ENCODE results near the gene CNOT1.
"Not testable (repeated sequence)": the region's sequence is repeated elsewhere in the genome, so short reads cannot be mapped to it uniquely, and the experiment has no call there.

Gene CNOT1

GRCh38 chr16:58629733-58630640, at the start of gene CNOT1:
Gene CNOT1 (minus strand): TSS chr16:58629826. CDS start chr16:58599337, 30,489 bp downstream.
- DNase-seq (ENCODE audit: low spot score), result peak; percentile 100

DNA sequence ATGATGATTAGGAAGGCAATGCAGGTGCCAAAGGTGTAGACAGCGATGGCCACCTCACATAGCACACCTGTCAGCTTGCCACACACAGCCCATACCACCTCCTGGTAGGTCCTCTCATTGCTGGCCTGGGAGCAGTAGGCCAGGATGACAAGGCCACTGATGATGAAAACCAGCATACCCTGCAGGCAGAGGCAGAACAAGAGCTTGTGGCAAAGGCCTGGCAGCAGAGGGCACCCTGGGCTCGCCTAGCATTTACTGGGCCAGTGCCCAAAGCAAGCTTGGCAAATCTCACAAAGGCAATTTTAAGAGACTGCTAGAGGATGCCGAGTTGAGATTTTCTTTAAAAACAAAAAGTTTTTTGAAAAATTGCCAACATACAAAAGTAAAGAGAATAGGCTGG, 49.1 kb upstream of the CNOT1 start:
- no peak for DNase-seq (ENCODE audit: low spot score)

GRCh38 chr16:58678269-58678668, 48.6 kb upstream of the CNOT1 start:
- DNase-seq (ENCODE audit: low spot score), result no peak

DNA sequence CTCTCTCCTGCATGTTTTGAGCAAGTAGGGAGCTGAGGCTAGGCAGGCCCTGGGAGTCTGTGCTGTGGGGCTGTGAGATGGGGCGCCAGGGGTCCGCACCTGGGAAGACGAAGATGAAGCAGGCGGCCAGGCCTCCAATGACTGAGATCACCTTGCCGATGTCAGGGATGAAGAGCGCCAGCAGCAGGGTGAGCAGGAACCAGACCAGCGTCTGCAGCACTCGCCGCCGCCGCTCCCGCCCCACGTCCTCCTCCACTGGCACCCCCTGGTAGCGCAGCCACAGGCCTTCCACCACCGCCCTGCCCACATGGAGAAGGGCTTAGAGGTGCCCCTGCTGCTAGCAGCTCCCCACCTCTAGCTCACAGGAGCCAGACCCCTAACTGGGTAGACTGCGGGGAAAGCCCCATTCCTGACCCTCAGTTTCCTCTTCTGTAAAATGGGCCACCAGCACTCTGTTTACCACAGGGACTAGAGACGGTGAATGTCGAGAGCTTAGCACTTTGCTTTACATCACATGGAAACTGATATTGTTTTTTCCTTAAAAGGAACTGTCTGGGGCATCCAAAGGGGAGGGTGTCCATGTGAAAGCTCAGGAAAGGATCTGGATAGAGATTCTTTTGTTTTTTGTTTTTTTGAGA, 41.4 kb upstream of the CNOT1 start:
- DNase-seq (ENCODE audit: low spot score), result no peak

DNA sequence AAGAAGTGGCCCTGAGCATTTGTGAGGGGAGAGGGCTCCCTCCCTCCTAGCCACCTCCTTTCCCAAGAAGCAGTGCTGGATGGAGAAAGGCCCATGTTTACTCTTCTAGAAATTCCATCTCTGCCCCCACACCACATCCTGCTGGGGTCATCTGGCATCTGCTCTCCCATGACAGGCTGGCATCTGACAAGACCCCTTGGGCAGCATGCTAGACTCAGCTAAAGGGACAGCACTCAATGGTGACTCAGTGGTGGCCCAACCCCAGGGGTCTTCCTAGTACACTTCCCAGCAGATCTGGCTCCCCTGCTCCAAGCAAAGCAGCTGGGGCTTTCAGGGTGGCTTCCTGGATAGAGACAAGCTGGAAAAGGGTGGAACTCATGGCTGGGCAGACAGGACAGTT, 40.6 kb upstream of the CNOT1 start:
- DNase-seq (ENCODE audit: low spot score), result no peak

- DNase-seq (ENCODE audit: low spot score), result no peak
Observed at GRCh38 chr16:58665200-58665599, 35.6 kb upstream of the CNOT1 start.

- peak; percentile 52 for DNase-seq (ENCODE audit: low spot score)
Observed at GRCh38 chr16:58661199-58661830, 31.7 kb upstream of the CNOT1 start.

GRCh38 chr16:58659911-58660310, 30.3 kb upstream of the CNOT1 start:
- DNase-seq (ENCODE audit: low spot score), result not testable (repeated sequence)

- no peak for DNase-seq (ENCODE audit: low spot score)
Observed at GRCh38 chr16:58658796-58659211, 29.2 kb upstream of the CNOT1 start.

- DNase-seq (ENCODE audit: low spot score), result no peak
Observed at GRCh38 chr16:58656899-58657298, 27.3 kb upstream of the CNOT1 start.

- DNase-seq (ENCODE audit: low spot score), result no peak
Observed at GRCh38 chr16:58655215-58655596, 25.6 kb upstream of the CNOT1 start.

DNA sequence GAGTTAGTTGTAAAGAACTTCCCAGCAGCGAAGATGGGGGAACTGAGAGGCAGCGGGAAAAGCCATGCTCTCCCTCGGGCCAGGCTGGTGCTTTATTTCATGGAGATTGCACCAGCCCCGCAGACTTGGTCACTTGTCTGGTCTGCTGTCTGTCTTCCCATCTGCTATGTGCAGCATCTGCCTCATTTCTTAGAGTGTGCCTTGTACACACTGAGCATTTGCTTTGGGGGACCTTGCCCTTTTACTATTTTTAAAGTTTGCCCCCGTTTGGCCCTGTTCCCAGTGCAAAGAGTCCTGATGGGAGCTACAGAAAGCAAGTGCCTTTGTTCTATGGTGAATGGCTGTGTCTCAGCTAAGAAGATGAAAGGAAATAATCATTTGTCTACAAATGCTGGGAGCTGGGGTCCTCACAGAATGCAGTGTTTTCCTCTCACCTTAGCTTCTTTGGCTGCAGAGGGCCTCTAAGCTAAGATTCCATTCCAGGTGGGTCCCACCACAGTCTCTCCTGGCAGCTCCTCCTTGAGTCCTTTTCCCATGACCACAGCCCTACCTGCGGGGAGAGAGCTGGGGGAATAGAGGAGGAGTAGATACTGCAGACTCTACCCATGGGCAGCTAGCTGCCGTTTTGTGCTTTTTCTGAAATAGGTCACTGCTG, 25.1 kb upstream of the CNOT1 start:
- no peak for DNase-seq (ENCODE audit: low spot score)

- peak; percentile 69 for DNase-seq (ENCODE audit: low spot score)
Observed at GRCh38 chr16:58652741-58653140, 23.1 kb upstream of the CNOT1 start.

- DNase-seq (ENCODE audit: low spot score), result no peak
Observed at GRCh38 chr16:58651965-58652348, 22.3 kb upstream of the CNOT1 start.

DNA sequence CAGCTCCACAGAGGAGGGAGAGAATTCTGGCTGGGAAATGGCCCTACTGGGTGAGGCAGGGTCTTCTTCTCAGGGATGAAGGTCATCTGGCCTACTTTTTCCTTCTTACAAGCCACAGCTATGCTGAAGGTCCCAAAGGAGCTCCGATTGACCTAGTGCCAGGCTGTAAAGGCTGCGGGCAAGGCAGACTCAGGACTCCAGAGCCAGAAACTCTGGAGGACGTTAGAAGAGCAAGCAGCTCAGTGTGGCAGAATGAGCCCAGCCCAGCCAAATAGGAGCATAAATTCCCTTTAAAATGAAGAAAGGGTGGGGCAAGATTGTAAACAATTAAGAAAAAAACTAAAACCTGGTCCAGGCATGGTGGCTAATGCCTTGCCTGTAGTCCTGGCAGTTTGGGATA, 20.1 kb upstream of the CNOT1 start:
- no peak for DNase-seq (ENCODE audit: low spot score)

DNA sequence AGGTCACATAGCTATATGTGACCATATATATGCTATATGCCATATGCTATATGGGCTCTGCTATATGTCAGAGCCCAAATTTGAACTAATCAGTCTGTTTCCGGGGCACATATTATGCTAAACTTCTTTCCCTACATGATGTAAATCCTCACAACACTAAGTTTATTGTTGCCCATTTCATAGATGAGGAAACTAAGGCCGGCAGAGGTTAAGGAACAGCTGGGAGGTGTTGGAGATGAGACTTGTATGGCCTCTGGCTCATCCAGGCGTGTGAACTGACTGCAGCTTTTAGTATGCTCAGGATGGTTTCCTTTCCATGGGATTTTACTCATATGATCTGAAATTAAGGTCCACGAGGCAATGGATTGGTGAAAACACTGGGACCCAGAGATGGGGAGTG, 17.5 kb upstream of the CNOT1 start:
- DNase-seq (ENCODE audit: low spot score), result no peak

DNA sequence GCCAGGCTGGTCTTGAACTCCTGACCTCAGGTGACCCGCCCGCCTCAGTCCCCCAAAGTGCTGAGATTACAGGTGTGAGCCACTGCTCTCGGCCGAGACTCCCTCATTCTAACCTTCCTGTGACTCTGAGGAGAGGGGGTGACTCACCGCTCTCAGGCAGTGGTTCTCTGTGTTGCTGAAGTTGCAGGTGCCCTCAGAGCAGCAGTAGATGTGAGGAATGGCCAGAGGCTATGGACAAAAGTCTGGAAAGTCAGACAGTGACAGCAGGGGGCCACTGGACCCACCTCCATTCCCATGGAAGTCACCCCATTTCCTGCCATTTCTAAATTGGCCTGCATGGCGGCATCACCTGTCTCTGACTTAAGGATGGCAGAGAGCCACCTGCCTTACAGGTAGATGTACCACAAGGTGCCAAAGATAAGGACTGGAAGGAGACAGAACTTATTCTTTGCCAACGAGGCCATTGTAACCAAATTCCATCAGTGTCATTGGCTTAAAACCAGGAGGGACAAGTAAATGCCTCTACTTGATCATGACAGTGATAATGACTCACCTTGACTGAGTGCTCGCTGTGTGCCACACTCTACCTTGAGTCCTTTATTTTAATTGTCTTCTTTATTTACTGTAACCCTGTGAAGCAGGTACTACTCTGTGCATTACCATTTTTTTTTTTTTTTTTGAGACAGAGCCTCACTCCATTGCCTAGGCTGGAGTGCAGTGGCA, 15.3 kb upstream of the CNOT1 start:
- no peak for DNase-seq (ENCODE audit: low spot score)

DNA sequence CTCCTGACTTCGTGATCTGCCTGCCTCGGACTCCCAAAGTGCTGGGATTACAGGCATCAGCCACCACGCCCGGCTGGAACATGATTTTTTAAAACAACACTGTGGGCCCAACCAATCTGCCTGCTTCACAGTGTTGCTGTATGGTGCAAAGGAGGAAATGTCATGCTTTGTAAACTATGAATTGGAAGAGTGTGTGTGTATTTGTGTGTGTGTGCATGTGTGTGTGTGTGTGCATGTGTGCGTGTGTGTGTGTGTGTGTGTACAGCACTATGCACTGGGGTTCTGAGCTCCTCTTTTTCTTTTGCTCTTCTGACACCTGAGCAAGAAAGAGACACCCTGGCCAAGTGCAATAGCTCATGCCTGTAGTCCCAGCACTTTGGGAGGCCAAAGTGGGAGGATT, 14.5 kb upstream of the CNOT1 start:
- no peak for DNase-seq (ENCODE audit: low spot score)

DNA sequence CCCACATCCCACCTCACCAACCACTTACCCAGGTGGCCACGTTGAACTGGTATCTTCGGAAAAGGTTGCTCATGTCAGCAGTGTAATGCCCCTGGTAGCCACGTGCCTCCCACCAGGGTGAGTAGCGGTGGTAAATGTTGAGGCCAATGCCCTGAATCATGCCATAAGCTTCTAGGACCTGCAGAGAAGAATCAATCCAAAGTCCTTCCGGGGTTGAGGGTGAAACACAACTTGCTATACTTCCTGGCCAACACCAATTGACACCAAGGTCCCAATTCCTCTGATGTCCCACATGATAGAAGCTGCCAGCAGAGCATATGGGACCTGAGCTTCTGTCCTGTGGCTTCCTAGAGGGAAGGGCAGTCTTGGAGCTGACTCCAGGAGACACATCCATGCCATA, 11.3 kb upstream of the CNOT1 start:
- no peak for DNase-seq (ENCODE audit: low spot score)

GRCh38 chr16:58639836-58640235, 10.2 kb upstream of the CNOT1 start:
- no peak for DNase-seq (ENCODE audit: low spot score)

DNA sequence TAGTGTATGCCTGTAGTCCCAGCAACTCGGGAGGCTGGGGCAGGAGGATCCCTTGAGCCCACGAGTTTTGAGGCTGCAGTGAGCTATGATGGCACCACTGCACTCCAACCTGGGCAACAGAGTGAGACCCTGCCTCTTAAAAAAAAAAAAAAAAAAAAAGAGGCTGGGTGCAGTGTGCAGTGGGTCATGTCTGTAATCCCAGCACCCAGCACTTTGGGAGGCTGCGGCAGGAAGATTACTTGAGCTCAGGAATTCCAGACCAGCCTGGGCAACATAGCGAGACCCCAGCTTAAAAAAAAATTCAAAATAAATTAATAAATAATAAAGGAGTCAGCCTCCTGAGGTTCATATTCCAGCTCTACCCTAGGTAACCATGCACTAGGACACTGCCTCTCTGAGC, 9.6 kb upstream of the CNOT1 start:
- no peak for DNase-seq (ENCODE audit: low spot score)

Data from ecto neural progenitor cell (in vitro differentiated cells).